ENCODE measurements around the gene SERTAD3.
A peak's percentile ranks its signal among the peaks of the same experiment; 100 is the strongest.
"Not testable (repeated sequence)": the region's sequence is repeated elsewhere in the genome, so short reads cannot be mapped to it uniquely, and the experiment has no call there.

The SERTAD3 gene

DNA sequence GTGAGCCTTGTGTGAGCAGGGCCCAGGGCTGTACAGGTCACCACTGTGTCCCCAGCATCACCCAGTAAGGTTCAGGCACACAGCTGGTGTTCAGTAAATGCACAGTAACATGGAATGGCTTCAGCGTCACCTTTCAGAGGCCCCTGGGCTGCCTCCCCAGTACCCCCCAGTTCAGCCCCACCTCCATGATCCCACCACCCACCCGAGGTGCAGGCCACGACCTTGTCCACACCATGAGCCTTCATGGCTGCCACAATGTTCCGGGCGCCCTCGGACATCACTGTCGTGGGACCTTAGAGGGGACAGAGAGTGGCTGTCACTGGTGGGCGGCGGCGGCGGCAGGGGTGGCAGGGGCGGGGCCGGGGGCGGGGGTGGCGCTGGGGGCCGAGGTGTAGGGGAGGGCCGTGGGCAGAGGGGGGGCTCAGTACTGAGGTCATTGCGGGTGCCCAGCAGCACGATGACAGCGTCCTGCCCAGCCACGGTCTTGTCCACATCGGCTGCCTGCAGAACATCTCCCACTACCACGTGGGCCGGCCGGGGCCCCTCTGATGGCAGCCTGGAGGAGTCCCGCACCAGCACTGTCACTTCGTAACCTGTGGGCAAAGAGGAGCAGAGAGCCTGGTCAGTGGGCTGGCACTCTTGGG lies 13.9 kb upstream of the SERTAD3 start:
- DNase-seq (ENCODE audit: low read depth) = no peak

GRCh38 chr19:40457048-40457447 lies 12.9 kb upstream of the SERTAD3 start:
- no peak for DNase-seq (ENCODE audit: low read depth)

DNA sequence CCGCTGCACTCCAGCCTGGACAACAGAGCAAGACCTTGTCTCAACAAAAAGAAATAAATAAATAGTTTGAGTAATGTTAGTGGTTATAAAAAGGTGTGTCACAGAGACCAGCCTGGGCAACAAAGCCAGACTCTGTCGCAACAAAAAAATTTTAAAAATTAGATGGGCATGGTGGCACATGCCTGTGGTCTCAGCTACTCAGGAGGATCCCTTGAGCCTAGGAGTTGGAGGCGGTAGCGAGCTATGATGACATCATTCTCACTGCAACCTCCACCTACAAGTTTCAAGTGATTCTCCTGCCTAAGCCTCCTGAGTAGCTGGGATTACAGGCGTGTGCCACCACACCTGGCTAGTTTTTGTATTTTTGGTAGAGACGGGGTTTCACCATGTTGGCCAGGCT lies 9.8 kb upstream of the SERTAD3 start:
- not testable (repeated sequence) for DNase-seq (ENCODE audit: low read depth)

DNA sequence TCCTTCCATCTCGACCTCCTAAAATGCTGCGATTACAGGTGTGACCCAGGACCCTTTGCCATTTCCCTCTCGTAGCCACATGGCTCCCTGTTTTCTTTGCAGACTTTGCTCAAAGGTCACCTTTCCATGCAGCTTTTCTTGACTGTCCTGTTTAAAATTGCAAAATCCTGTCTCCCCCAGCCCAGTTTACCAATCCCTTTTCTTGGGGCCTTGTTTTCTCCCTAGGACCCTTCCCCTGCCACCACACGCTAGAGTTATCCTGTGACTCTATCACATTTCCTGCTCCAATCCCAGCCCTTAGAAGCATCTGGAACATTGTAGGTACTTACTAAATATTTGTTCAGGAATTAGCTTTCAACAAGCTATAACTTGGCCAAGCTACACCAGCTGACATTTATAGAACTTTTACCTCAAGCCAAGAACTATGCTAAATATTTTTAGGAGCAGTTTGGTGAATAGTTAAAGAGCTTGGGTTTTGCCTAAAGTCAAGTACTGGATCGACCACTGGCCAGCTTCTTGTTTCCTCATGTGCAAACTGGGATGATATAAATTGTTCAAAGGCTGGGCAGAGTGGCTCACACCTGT lies 9.1 kb upstream of the SERTAD3 start:
- DNase-seq (ENCODE audit: low read depth) = no peak

- no peak for DNase-seq (ENCODE audit: low read depth)
Observed at GRCh38 chr19:40452016-40452415, 7.9 kb upstream of the SERTAD3 start.

DNA sequence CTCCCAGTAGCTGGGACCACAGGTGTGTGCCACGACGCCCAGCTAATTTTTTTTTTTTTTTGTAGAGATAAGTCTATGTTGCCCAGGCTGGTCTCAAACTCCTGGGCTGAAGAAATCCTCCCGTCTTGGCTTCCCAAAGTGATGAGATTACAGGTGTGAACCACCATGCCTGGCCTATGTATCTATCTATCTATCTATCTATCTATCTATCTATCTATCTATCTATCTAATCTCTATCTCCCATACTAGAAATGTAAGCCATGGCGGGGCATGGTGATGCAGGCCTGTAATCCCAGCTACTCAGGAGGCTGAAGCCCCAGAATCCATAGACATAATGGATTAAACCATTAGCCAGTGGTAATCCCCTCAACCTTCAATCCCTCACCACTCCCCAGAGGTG lies 6.5 kb upstream of the SERTAD3 start:
- no peak for DNase-seq (ENCODE audit: low read depth)

- DNase-seq (ENCODE audit: low read depth) = no peak
Observed at GRCh38 chr19:40449506-40449905, 5.4 kb upstream of the SERTAD3 start.

DNA sequence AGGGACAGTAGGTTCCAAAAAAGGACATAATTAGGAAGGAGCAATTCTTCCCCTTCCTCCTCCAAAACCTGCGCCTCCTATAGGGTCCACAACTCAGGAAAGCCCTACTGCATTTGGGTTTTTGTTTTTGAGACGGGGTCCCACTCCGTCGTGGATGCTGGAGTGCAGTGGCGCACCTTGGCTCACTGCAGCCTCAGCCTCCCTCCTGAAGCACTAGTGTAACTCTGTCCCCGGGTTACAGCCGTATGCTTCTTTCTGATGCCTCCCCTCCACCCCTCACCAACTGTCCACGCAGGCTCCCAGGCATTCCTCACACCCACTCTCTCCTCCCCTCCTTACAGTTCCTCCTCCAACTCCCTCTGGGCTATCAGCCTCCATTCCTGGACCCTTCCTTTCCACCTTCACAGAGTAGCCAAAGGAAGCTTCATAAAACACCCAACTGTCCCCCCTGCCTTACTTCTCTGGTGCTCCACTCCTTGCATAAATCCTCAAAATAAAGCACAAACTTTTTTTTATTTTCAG lies 2.2 kb upstream of the SERTAD3 start:
- no peak for DNase-seq (ENCODE audit: low read depth)

- no peak for DNase-seq (ENCODE audit: low read depth)
Observed at GRCh38 chr19:40445780-40446262, 1.7 kb upstream of the SERTAD3 start.

DNA sequence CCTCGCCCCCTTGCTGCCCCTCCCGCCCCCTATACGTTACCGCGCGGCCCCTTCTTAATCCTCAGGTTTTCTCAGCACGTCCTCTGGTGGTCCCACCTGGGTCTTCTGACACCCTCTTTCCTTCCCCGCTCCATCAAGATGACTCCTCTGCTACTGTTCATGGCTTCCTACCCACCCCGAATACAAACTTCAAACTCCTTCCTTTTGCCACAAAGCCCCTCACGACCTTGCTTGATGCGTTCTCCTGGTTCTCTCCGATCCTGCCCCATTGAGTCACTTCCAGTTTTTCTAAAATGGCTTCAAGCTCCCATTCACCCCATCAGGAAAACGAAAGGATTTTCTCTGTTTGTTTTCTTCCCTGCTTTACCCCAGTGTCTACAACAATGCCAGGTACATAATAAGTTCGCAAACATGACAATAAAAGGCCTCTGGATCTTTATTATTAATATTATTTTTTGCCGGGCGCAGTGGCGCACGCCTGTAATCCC lies 734 bp upstream of the SERTAD3 start:
- DNase-seq (ENCODE audit: low read depth) = no peak

GRCh38 chr19:40443131-40443999 lies 770 bp downstream of the SERTAD3 start:
- peak; percentile 98 for DNase-seq (ENCODE audit: low read depth)

DNA sequence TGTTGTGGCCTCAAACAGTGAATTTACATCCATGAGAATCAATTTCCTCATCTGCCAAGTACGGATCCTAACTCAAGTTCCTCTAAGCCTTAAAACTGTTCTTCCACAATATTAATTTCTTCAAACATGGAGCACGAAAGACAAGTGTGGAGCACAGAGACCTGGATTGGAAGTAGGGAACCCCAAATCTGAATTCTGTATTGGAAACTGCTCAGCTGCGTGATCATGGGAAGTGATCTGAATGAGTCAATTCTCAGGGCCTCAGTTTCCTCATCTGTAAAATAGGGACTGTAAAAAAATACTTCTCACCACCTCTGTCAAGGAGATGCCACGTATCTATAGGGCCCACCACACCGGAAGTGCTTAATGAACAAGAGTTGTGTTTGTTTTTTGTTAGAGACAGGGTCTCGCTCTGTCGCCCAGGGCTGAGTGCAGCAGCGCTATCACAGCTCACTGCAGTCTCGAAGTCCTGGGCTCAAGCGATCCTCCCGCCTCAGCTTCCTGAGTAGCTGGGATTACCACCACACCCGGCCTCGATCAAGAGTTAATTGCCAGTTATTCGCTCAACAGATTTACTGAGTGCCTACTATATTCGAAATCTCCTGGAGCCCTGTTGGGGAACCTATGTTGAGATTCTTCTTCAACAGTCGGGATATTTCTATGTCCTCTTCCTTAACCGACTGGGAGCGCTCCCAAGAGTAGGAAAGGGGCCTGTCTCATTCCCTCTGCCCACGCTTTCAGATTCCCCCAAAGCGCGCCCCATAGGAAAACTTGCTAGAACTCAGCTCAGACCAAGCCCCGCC lies 1.6 kb downstream of the SERTAD3 start:
- DNase-seq (ENCODE audit: low read depth) = no peak

DNA sequence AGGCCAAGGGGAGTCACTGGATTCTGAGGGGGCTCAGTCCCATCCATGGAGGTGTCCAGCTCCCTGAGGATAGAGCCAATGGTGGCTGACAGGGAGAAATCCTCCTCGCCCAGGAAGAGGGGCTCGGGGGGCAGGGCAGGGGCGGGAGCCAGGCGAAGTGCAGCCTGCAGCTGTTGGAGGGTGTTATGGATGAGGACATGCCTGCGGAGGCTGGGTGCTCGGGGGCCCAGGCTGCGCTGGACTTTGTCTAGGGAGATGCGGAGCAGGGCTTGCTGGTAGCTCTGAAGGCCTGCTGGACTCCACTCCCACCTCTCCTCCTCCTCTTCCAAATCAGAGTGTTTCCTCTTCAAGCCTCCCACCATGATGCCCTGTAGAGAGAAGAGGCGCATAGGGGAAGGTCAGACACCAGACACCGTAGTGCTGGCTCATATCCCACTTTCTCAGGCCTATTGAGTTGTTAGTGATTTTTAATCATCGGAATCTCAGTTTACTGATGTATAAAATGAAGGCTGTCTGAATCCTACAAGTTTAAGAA lies 2.3 kb downstream of the SERTAD3 start:
- DNase-seq (ENCODE audit: low read depth) = no peak

- no peak for DNase-seq (ENCODE audit: low read depth)
Observed at GRCh38 chr19:40438284-40438683, 5.9 kb downstream of the SERTAD3 start.

GRCh38 chr19:40433391-40434216 lies 10.5 kb downstream of the SERTAD3 start:
- DNase-seq (ENCODE audit: low read depth) = peak; percentile 27

- DNase-seq (ENCODE audit: low read depth) = not testable (repeated sequence)
Observed at GRCh38 chr19:40432760-40433159, 11.4 kb downstream of the SERTAD3 start.

DNA sequence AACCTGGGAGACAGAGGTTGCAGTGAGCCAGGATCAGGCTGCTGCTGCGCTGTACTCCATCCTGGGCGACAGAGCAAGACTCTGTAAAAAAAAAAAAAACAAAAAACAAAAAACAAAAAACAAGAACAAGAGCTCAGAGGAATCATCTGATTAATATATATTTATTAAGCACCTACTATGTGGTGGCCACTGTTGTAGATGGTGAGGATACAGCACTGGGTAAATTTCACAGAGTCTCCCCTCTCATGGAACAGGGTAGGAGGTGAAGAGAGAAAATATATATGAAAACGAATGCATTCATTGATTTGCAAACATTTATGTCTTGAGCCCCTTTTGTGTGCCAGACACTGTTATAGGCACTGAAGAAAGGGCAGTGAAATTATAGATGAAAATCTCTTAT lies 12.4 kb downstream of the SERTAD3 start:
- DNase-seq (ENCODE audit: low read depth) = no peak

GRCh38 chr19:40430242-40430641 lies 13.9 kb downstream of the SERTAD3 start:
- DNase-seq (ENCODE audit: low read depth) = not testable (repeated sequence)

DNA sequence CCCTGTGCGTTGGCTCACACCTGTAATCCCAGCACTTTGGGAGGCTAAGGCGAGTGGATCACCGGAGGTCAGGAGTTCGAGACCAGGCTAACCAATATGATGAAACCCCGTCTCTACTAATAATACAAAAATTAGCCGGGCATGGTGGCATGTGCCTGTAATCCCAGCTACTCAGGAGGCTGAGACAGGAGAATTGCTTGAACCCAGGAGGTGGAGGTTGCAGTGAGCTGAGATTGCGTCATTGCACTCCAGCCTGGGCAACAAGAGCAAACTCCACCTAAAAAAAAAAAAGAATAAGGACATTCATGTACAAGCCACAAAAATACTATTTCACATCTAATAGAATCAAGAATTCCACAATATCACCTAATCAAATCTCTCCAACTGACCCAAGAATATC lies 15.9 kb downstream of the SERTAD3 start:
- DNase-seq (ENCODE audit: low read depth) = not testable (repeated sequence)

DNA sequence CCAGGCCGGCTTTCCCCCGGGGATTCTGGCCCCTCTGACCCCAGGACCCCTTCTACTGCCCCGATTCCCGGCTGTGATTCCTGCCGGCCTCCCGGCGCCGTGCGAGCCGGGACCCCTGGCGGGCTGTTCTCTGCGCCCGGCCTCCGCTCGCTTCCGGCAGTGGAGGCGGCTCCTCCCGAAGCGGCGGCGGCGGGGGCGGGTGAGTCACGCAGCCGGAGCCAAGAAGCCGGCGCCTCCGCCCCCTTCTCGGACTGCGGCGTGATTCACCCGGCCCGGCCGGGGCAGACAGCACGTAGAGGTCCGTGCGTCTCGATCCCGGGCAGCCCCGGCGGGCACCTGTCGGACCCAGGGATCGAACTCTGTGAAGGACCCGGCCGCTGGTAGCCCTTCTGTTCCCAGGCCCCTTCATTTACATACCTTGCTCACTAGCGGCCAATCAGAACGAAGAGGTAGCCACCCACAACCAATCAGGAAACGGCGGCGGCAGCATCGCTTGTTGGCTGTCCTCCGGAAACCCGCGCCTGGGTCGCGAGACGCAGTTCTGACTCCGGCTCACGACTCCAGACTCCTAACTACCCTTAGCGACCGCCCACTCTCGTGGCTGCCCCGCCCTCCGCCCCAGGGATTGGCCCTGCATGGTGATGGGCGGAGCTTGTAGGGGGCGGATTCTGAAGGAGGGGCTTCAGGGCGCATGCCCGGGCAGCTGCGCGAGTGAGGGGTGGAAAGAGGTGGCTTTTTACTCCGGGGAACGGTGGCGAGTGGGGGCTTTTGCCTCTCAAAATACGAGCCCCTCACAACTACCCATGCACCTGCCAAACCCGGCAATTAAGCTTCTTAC lies 18.5 kb downstream of the SERTAD3 start, which contains the start of gene SERTAD1:
Gene SERTAD1, minus strand, starts transcription at position 543 of the 838 bp plus-strand sequence. CDS start 2,446 bp downstream, outside the sequence.
- DNase-seq (ENCODE audit: low read depth) = peak; percentile 100

All from stimulated activated CD8-positive, alpha-beta memory T cell treated with anti-CD3 and anti-CD28 coated beads, Interleukin-12 subunit alpha, Interleukin-12 subunit beta, amount 100 ng/mL, for 1 hour (primary cell).